ENCODE data around the gene FHIT. TPM values are rescaled to one million over a fixed set of nuclear protein-coding genes. Genes with fewer than 3 reads are reported as not detected.

Gene FHIT
- total RNA-seq, 2 experiments from 2014 or later: 86.0 to 90.6 TPM

DNA sequence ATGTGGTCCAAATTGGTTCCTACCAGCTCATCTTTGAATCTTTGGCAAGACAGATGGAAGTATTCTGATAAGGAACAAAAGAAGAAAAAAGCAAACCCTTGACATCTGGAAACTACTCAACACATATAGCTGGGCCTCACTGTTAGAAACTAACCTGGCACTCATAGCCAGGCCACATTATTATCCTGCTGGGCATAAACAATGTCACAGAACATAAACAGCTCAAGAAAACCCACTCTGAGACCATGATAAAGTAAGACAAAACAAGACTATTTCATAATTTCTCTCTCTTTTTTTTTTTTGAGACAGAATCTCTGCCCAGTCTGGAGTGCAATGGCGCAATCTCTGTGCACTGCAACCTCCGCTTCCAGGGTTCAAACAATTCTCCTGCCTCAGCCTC is 1093.2 kb downstream of the FHIT start:
- intact Hi-C loops (cut with DNase I, micrococcal nuclease): no loop called here
- Histone ChIP-seq H3K36me3 (ENCODE audit: insufficient read depth, low read length) (no peaks in the 10 kb centered on the region), H3K27ac (ENCODE audit: low read depth in 1 of 2, low read length in 2 of 2) (no peak overlapping the region), H3K4me1 (ENCODE audit: insufficient read depth, low read length) (no peaks in the 10 kb centered on the region), H3K4me3 (ENCODE audit: low read length) (no peak overlapping the region), H3K27me3 (ENCODE audit: control insufficient read depth in 1 of 2, insufficient read depth in 2 of 2, low read length in 2 of 2) (no peaks in the 10 kb centered on the region), H3K9me3 (ENCODE audit: control insufficient read depth in 1 of 2, insufficient read depth in 1 of 2, low read length in 2 of 2) (no peaks in the 10 kb centered on the region)
- Mint-ChIP-seq H3K4me1 (ENCODE audit: low read depth) (peaks cover 4% of the 10 kb centered on the region), H3K36me3 (ENCODE audit: low read depth) (no peaks in the 10 kb centered on the region), H3K9me3 (no peaks in the 10 kb centered on the region), H3K27ac (no peak overlapping the region), H3K4me3 (no peak overlapping the region), H3K27me3 (no peaks in the 10 kb centered on the region)
- ATAC-seq (ENCODE audit: poor library complexity) (no peak), DNase-seq (no peak)
- TF ChIP-seq, protein P1, sequence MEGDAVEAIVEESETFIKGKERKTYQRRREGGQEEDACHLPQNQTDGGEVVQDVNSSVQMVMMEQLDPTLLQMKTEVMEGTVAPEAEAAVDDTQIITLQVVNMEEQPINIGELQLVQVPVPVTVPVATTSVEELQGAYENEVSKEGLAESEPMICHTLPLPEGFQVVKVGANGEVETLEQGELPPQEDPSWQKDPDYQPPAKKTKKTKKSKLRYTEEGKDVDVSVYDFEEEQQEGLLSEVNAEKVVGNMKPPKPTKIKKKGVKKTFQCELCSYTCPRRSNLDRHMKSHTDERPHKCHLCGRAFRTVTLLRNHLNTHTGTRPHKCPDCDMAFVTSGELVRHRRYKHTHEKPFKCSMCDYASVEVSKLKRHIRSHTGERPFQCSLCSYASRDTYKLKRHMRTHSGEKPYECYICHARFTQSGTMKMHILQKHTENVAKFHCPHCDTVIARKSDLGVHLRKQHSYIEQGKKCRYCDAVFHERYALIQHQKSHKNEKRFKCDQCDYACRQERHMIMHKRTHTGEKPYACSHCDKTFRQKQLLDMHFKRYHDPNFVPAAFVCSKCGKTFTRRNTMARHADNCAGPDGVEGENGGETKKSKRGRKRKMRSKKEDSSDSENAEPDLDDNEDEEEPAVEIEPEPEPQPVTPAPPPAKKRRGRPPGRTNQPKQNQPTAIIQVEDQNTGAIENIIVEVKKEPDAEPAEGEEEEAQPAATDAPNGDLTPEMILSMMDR (IDR thresholded peaks at IDR 0.05): no peak
- ChIA-PET CTCF (no interaction called here), POLR2A (no interaction called here)

DNA sequence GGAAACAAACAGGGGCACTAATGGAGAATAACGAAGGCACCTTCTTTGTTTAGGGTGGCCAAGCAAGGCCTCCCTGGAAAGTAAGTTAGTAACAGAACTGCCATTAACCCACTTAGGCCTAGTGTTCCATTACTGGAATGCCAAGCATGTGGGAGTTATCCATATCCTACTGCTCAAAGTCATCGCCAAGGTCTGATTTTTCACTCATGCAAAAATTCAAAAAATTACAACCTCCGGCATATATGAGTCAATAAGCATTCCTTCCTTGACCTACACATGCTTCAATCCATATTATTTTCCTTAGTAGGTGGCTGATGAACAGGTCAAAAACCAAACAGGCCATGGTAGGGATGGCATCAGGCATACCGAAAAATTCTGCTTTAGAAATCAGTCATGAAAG is 1097.2 kb downstream of the FHIT start:
- H3K27me3 Mint-ChIP-seq: no peaks in the 10 kb centered on the region
- DNase-seq: no peak
- ChIA-PET CTCF (no interaction called here), POLR2A (no interaction called here)
- H3K4me1 ChIP-seq (ENCODE audit: insufficient read depth, low read length): no peaks in the 10 kb centered on the region
- no peaks in the 10 kb centered on the region for H3K4me1 Mint-ChIP-seq (ENCODE audit: low read depth)
- H3K27me3 ChIP-seq (ENCODE audit: control insufficient read depth in 1 of 2, insufficient read depth in 2 of 2, low read length in 2 of 2): no peaks in the 10 kb centered on the region
- no peak overlapping the region for H3K27ac ChIP-seq (ENCODE audit: low read depth in 1 of 2, low read length in 2 of 2)
- H3K9me3 ChIP-seq (ENCODE audit: control insufficient read depth in 1 of 2, insufficient read depth in 1 of 2, low read length in 2 of 2): peaks cover 0 to 3% of the 10 kb centered on the region in 2 experiments
- intact Hi-C loops (cut with DNase I, micrococcal nuclease): no loop called here
- H3K4me3 Mint-ChIP-seq: no peak overlapping the region
- no peaks in the 10 kb centered on the region for H3K36me3 Mint-ChIP-seq (ENCODE audit: low read depth)
- ATAC-seq (ENCODE audit: poor library complexity): no peak
- no peaks in the 10 kb centered on the region for H3K9me3 Mint-ChIP-seq
- H3K27ac Mint-ChIP-seq: no peak overlapping the region
- TF ChIP-seq, protein P1 (IDR thresholded peaks at IDR 0.05): no peak
- H3K36me3 ChIP-seq (ENCODE audit: insufficient read depth, low read length): no peaks in the 10 kb centered on the region
- no peak overlapping the region for H3K4me3 ChIP-seq (ENCODE audit: low read length)

DNA sequence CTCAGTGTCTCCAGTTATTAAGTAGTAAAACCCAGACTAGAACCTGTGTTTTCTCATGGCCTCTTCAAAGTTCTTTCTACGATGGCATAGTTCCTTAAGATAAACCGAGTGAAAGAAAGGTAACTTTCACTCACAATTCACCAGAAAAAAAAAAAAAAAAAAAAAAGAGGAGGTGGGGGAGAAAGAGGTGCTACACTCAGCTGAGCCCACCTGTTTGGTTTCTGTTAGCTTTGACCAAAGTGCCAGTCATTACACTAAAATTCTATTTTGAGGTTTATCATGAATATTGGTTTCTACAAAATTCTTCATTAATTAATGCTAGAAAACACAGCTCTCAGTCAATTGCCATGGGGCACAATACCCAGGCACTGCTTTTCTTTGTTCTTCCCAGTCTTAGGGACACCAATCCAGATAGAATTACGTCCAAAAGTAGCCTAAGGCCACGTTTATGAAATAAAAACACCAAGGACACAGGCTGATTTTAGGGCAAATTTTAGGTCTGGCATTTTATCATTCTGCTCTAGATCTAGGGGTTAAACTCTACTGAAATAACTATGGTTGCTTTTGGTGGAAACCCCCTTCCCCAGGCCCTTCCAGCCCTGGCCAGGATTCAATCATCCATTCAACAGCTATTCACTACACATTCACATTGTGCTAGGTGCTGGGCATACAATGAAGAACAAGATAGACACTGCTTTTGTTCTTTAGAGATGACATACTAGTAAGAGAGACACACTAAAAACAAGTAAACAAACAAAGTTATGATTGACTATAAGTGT is 1097.8 kb downstream of the FHIT start:
- H3K4me3 Mint-ChIP-seq: no peak overlapping the region
- TF ChIP-seq, protein P1 (IDR thresholded peaks at IDR 0.05): no peak
- Histone ChIP-seq H3K4me1 (ENCODE audit: insufficient read depth, low read length) (no peaks in the 10 kb centered on the region), H3K4me3 (ENCODE audit: low read length) (no peak overlapping the region), H3K27ac (ENCODE audit: low read depth in 1 of 2, low read length in 2 of 2) (no peak overlapping the region), H3K27me3 (ENCODE audit: control insufficient read depth in 1 of 2, insufficient read depth in 2 of 2, low read length in 2 of 2) (no peaks in the 10 kb centered on the region), H3K9me3 (ENCODE audit: control insufficient read depth in 1 of 2, insufficient read depth in 1 of 2, low read length in 2 of 2) (peaks cover 0 to 3% of the 10 kb centered on the region in 2 experiments), H3K36me3 (ENCODE audit: insufficient read depth, low read length) (no peaks in the 10 kb centered on the region)
- H3K36me3 Mint-ChIP-seq (ENCODE audit: low read depth): no peaks in the 10 kb centered on the region
- H3K4me1 Mint-ChIP-seq (ENCODE audit: low read depth): no peaks in the 10 kb centered on the region
- no peak for DNase-seq
- H3K9me3 Mint-ChIP-seq: no peaks in the 10 kb centered on the region
- H3K27ac Mint-ChIP-seq: no peak overlapping the region
- intact Hi-C loops (cut with DNase I, micrococcal nuclease): no loop called here
- CTCF ChIA-PET: no interaction called here
- POLR2A ChIA-PET: no interaction called here
- ATAC-seq (ENCODE audit: poor library complexity): no peak
- no peaks in the 10 kb centered on the region for H3K27me3 Mint-ChIP-seq

Measured in CD4-positive, alpha-beta T cell (primary cell).